Measurements from ENCODE around the gene CAVIN4. TPM values are rescaled to one million over a fixed set of nuclear protein-coding genes. Genes with fewer than 3 reads are reported as not detected.

Gene CAVIN4
- total and polyA plus RNA-seq, 4 experiments from 2014 or later: 0.19 to 0.41 TPM; not detected in 2

- H3K27ac Mint-ChIP-seq: no peak overlapping the region
- CTCF ChIA-PET (ENCODE audit: partially characterized antibody): interaction anchor here (1.2 kb wide), 1 partner anchor 11 kb away, joined by 3 read pairs; no protein-coding TSS in a partner anchor
- H3K27me3 Mint-ChIP-seq: no peaks in the 10 kb centered on the region
- Histone ChIP-seq H3K4me3 (ENCODE audit: low read length in 2 of 2) (no peak overlapping the region), H3K27ac (ENCODE audit: low read depth, low read length) (no peak overlapping the region), H3K36me3 (ENCODE audit: insufficient read depth, low read length) (no peaks in the 10 kb centered on the region), H3K9me3 (ENCODE audit: control insufficient read depth in 1 of 2, low read length in 2 of 2) (no peaks in the 10 kb centered on the region), H3K4me1 (ENCODE audit: insufficient read depth, low read length) (no peaks in the 10 kb centered on the region), H3K27me3 (ENCODE audit: insufficient read depth, low read length) (no peaks in the 10 kb centered on the region)
- no peak overlapping the region for H3K4me3 Mint-ChIP-seq
- H3K36me3 Mint-ChIP-seq: no peaks in the 10 kb centered on the region
- no peaks in the 10 kb centered on the region for H3K4me1 Mint-ChIP-seq
- H3K9me3 Mint-ChIP-seq: no peaks in the 10 kb centered on the region
- intact Hi-C loops (cut with micrococcal nuclease): no loop called here
- POLR2A ChIA-PET (ENCODE audit: partially characterized antibody): no interaction called here
- no peak for DNase-seq
Observed at GRCh38 chr9:100561256-100561655, 16.6 kb upstream of the CAVIN4 start.

GRCh38 chr9:100567856-100568255 is 10.0 kb upstream of the CAVIN4 start:
- intact Hi-C loops (cut with micrococcal nuclease): no loop called here
- no peak for DNase-seq
- Histone ChIP-seq H3K27ac (ENCODE audit: low read depth, low read length) (no peak overlapping the region), H3K9me3 (ENCODE audit: control insufficient read depth in 1 of 2, low read length in 2 of 2) (no peaks in the 10 kb centered on the region), H3K4me3 (ENCODE audit: low read length in 2 of 2) (no peak overlapping the region), H3K4me1 (ENCODE audit: insufficient read depth, low read length) (no peaks in the 10 kb centered on the region), H3K36me3 (ENCODE audit: insufficient read depth, low read length) (no peaks in the 10 kb centered on the region), H3K27me3 (ENCODE audit: insufficient read depth, low read length) (no peaks in the 10 kb centered on the region)
- ChIA-PET POLR2A (ENCODE audit: partially characterized antibody) (no interaction called here), CTCF (ENCODE audit: partially characterized antibody) (no interaction called here)
- no peaks in the 10 kb centered on the region for H3K27me3 Mint-ChIP-seq
- no peak overlapping the region for H3K4me3 Mint-ChIP-seq
- H3K27ac Mint-ChIP-seq: no peak overlapping the region
- H3K36me3 Mint-ChIP-seq: peaks cover 0 to 7% of the 10 kb centered on the region in 2 donors
- H3K9me3 Mint-ChIP-seq: peaks cover 0 to 2% (median 0%) of the 10 kb centered on the region in 8 donors
- H3K4me1 Mint-ChIP-seq: no peaks in the 10 kb centered on the region

GRCh38 chr9:100573655-100574260 is 4.1 kb upstream of the CAVIN4 start:
- Histone ChIP-seq H3K4me3 (ENCODE audit: low read length in 2 of 2) (no peak overlapping the region), H3K36me3 (ENCODE audit: insufficient read depth, low read length) (no peaks in the 10 kb centered on the region), H3K27me3 (ENCODE audit: insufficient read depth, low read length) (no peaks in the 10 kb centered on the region), H3K27ac (ENCODE audit: low read depth, low read length) (no peak overlapping the region), H3K4me1 (ENCODE audit: insufficient read depth, low read length) (no peaks in the 10 kb centered on the region), H3K9me3 (ENCODE audit: control insufficient read depth in 1 of 2, low read length in 2 of 2) (no peaks in the 10 kb centered on the region)
- no peak for DNase-seq
- no peaks in the 10 kb centered on the region for H3K4me1 Mint-ChIP-seq
- ChIA-PET CTCF (ENCODE audit: partially characterized antibody) (no interaction called here), POLR2A (ENCODE audit: partially characterized antibody) (no interaction called here)
- H3K27ac Mint-ChIP-seq: no peak overlapping the region
- peaks cover 0 to 2% of the 10 kb centered on the region in 2 donors for H3K27me3 Mint-ChIP-seq
- no peak overlapping the region for H3K4me3 Mint-ChIP-seq
- H3K9me3 Mint-ChIP-seq: peaks cover 0 to 2% (median 0%) of the 10 kb centered on the region in 8 donors
- peaks cover 0 to 16% of the 10 kb centered on the region in 2 donors for H3K36me3 Mint-ChIP-seq
- intact Hi-C loops (cut with micrococcal nuclease): no loop called here

- Histone ChIP-seq H3K4me1 (ENCODE audit: insufficient read depth, low read length) (no peaks in the 10 kb centered on the region), H3K27ac (ENCODE audit: low read depth, low read length) (no peak overlapping the region), H3K4me3 (ENCODE audit: low read length in 2 of 2) (no peak overlapping the region), H3K36me3 (ENCODE audit: insufficient read depth, low read length) (no peaks in the 10 kb centered on the region), H3K9me3 (ENCODE audit: control insufficient read depth in 1 of 2, low read length in 2 of 2) (no peaks in the 10 kb centered on the region), H3K27me3 (ENCODE audit: insufficient read depth, low read length) (no peaks in the 10 kb centered on the region)
- Mint-ChIP-seq H3K9me3 (peaks cover 0 to 2% (median 0%) of the 10 kb centered on the region in 8 donors), H3K27me3 (peaks cover 0 to 2% of the 10 kb centered on the region in 2 donors), H3K27ac (no peak overlapping the region), H3K36me3 (peaks cover 0 to 12% of the 10 kb centered on the region in 2 donors), H3K4me3 (no peak overlapping the region), H3K4me1 (no peaks in the 10 kb centered on the region)
- intact Hi-C loops (cut with micrococcal nuclease): no loop called here
- ChIA-PET POLR2A (ENCODE audit: partially characterized antibody) (no interaction called here), CTCF (ENCODE audit: partially characterized antibody) (no interaction called here)
- DNase-seq: no peak
Observed at GRCh38 chr9:100575006-100575405, 2.9 kb upstream of the CAVIN4 start.

- POLR2A ChIA-PET (ENCODE audit: partially characterized antibody): interaction anchor here (0.5 kb wide), 1 partner anchor 929 kb away, joined by 3 read pairs; no protein-coding TSS in a partner anchor
- no peak overlapping the region for H3K4me3 ChIP-seq (ENCODE audit: low read length in 2 of 2)
- H3K4me3 Mint-ChIP-seq: no peak overlapping the region
Observed at GRCh38 chr9:100575765-100576386, 2.0 kb upstream of the CAVIN4 start.

GRCh38 chr9:100578610-100579009 is 731 bp downstream of the CAVIN4 start:
- POLR2A ChIA-PET (ENCODE audit: partially characterized antibody): no interaction called here
- no peak overlapping the region for H3K4me3 ChIP-seq (ENCODE audit: low read length in 2 of 2)
- CTCF ChIA-PET (ENCODE audit: partially characterized antibody): no interaction called here
- no peak for DNase-seq
- intact Hi-C loops (cut with micrococcal nuclease): no loop called here
- Mint-ChIP-seq H3K4me1 (no peaks in the 10 kb centered on the region), H3K9me3 (no peaks in the 10 kb centered on the region), H3K27me3 (peaks cover 0 to 2% of the 10 kb centered on the region in 2 donors), H3K36me3 (peaks cover 0 to 9% of the 10 kb centered on the region in 2 donors), H3K4me3 (no peak overlapping the region), H3K27ac (no peak overlapping the region)
- H3K27ac ChIP-seq (ENCODE audit: low read depth, low read length): no peak overlapping the region
- no peaks in the 10 kb centered on the region for H3K36me3 ChIP-seq (ENCODE audit: insufficient read depth, low read length)
- H3K27me3 ChIP-seq (ENCODE audit: insufficient read depth, low read length): no peaks in the 10 kb centered on the region
- no peaks in the 10 kb centered on the region for H3K4me1 ChIP-seq (ENCODE audit: insufficient read depth, low read length)
- H3K9me3 ChIP-seq (ENCODE audit: control insufficient read depth in 1 of 2, low read length in 2 of 2): no peaks in the 10 kb centered on the region

More at GRCh38 chr9:100575765-100576386, 2.0 kb upstream of the CAVIN4 start:
- no peak for DNase-seq
- Mint-ChIP-seq H3K27ac (no peak overlapping the region), H3K9me3 (no peaks in the 10 kb centered on the region), H3K27me3 (peaks cover 0 to 2% of the 10 kb centered on the region in 2 donors), H3K4me1 (no peaks in the 10 kb centered on the region), H3K36me3 (peaks cover 0 to 9% of the 10 kb centered on the region in 2 donors)
- intact Hi-C loops (cut with micrococcal nuclease): no loop called here
- H3K27me3 ChIP-seq (ENCODE audit: insufficient read depth, low read length): no peaks in the 10 kb centered on the region
- no peaks in the 10 kb centered on the region for H3K36me3 ChIP-seq (ENCODE audit: insufficient read depth, low read length)
- H3K9me3 ChIP-seq (ENCODE audit: control insufficient read depth in 1 of 2, low read length in 2 of 2): no peaks in the 10 kb centered on the region
- no peaks in the 10 kb centered on the region for H3K4me1 ChIP-seq (ENCODE audit: insufficient read depth, low read length)
- H3K27ac ChIP-seq (ENCODE audit: low read depth, low read length): no peak overlapping the region
- CTCF ChIA-PET (ENCODE audit: partially characterized antibody): no interaction called here

- Histone ChIP-seq H3K9me3 (ENCODE audit: control insufficient read depth in 1 of 2, low read length in 2 of 2) (no peaks in the 10 kb centered on the region), H3K27me3 (ENCODE audit: insufficient read depth, low read length) (no peaks in the 10 kb centered on the region), H3K4me1 (ENCODE audit: insufficient read depth, low read length) (no peaks in the 10 kb centered on the region), H3K36me3 (ENCODE audit: insufficient read depth, low read length) (no peaks in the 10 kb centered on the region), H3K27ac (ENCODE audit: low read depth, low read length) (no peak overlapping the region), H3K4me3 (ENCODE audit: low read length in 2 of 2) (no peak overlapping the region)
- no peak overlapping the region for H3K4me3 Mint-ChIP-seq
- no peaks in the 10 kb centered on the region for H3K27me3 Mint-ChIP-seq
- ChIA-PET POLR2A (ENCODE audit: partially characterized antibody) (no interaction called here), CTCF (ENCODE audit: partially characterized antibody) (no interaction called here)
- peaks cover 0 to 6% of the 10 kb centered on the region in 2 donors for H3K36me3 Mint-ChIP-seq
- H3K9me3 Mint-ChIP-seq: no peaks in the 10 kb centered on the region
- H3K4me1 Mint-ChIP-seq: no peaks in the 10 kb centered on the region
- no peak for DNase-seq
- intact Hi-C loops (cut with micrococcal nuclease): no loop called here
- H3K27ac Mint-ChIP-seq: no peak overlapping the region
Observed at GRCh38 chr9:100579665-100580064, 1.8 kb downstream of the CAVIN4 start.
